ENCODE measurements around the gene ADCY3. TPM values are rescaled to one million over a fixed set of nuclear protein-coding genes. Genes with fewer than 3 reads are reported as not detected.

ADCY3 gene
- total and polyA plus RNA-seq, 3 donors from 2014 or later: 22.3 to 41.6 (median 27.9) TPM

DNA sequence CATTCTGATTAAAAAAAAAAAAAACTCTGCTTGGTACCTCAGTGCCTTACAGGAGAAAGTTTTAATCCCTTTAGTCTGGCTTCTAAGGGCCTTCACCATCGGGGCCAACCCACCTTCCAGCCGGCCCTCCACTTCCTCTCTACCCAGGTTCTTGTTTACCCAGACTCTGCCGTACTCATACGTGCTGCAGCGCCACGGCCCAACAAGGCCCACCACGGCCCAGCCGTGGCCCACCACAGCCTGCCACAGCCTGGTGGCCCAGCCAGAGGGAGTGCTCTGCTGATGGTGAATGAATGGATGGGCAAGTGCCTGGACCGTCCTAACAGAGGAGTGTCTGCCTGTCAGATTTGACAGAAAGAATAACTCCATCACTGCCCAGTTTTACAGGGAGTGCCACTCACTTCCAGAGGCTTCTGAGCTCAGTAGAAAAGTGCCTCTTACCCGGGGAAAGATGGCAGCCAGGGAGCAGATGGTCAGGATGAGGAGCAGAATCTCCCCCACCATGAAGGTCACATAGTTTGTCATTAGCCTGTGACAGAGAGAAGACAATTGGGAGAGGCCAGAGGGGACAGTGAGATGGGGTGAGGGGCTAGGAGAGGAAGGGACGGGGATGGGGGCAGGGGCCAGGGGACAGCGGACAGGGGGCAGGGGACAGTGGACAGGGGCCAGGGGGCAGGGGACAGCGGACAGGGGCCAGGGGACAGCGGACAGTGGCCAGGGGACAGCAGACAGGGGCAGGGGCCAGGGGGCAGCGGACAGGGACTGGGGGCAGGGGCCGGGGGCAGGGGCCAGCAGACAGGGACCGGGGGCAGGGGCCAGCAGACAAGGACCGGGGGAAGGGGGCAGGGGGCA, 88.6 kb downstream of the ADCY3 start:
- Histone ChIP-seq H3K4me1 (peaks cover 5% of the 10 kb centered on the region), H3K4me3 (no peak overlapping the region), H3K27me3 (no peaks in the 10 kb centered on the region), H3K36me3 (ENCODE audit: low read depth, missing control alignments) (no peaks in the 10 kb centered on the region), H3K27ac (no peak overlapping the region), H3K9me3 (no peaks in the 10 kb centered on the region)
- intact Hi-C loops (cut with DNase I; ENCODE audit: low total_unique reads): no loop called here
- WGBS, 2 donors: 83 to 85% methylated on average over 10 to 14 of the region's 18 CpGs
- DNase-seq: no peak
- TF ChIP-seq POLR2A (IDR thresholded peaks at IDR 0.05) (no peak), CTCF (IDR thresholded peaks at IDR 0.05) (no peak)

DNA sequence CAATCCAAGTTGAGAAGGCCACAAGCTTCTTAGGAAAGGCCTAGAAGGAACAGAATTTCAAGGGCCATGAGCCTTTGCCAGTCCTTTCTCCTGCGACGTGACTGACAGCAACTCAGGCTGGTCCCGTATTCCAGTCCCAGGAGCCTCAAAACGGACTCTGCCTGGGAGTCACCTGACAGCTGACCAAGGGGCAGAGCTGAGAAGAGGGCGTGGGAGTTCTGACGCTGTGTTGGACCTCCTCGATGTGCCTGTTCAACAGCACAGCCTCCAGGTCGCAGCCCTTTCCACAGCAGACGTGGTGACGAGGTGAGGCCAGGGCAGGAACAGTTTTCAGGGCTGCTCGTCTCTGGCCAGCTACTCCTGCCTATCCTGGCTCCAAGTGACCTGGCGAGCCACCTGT, 89.3 kb downstream of the ADCY3 start:
- no peaks in the 10 kb centered on the region for H3K27me3 ChIP-seq
- 86 to 90% methylated on average over 11 to 12 of the region's 12 CpGs for WGBS, 2 donors
- H3K36me3 ChIP-seq (ENCODE audit: low read depth, missing control alignments): no peaks in the 10 kb centered on the region
- no peak overlapping the region for H3K27ac ChIP-seq
- H3K9me3 ChIP-seq: no peaks in the 10 kb centered on the region
- no peak for TF ChIP-seq POLR2A (IDR thresholded peaks at IDR 0.05)
- no peak for TF ChIP-seq CTCF (IDR thresholded peaks at IDR 0.05)
- H3K4me1 ChIP-seq: peaks cover 5% of the 10 kb centered on the region
- intact Hi-C loops (cut with DNase I; ENCODE audit: low total_unique reads): no loop called here
- H3K4me3 ChIP-seq: no peak overlapping the region
- no peak for DNase-seq

DNA sequence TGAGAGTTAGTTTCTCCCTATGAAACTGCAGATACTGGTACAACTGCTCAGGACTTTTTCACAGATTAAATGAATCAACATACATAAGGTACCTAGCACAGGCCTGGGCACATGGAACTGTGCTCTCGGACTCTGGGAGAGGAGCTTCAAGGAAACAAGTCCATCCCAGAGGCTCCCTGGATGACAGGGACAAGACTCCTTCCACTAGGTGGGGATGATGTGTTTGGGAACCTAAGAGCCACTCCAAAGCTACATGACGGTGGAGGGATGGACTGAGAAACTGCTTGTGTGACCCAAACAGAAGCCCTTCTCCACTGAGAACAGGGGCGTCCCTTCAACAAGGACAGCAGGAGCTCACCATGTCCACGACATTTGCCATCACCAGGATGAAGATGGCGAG, 89.7 kb downstream of the ADCY3 start:
- intact Hi-C loops (cut with DNase I; ENCODE audit: low total_unique reads): no loop called here
- Histone ChIP-seq H3K4me3 (no peak overlapping the region), H3K27ac (no peak overlapping the region), H3K4me1 (peaks cover 5% of the 10 kb centered on the region), H3K9me3 (no peaks in the 10 kb centered on the region), H3K36me3 (ENCODE audit: low read depth, missing control alignments) (no peaks in the 10 kb centered on the region), H3K27me3 (no peaks in the 10 kb centered on the region)
- TF ChIP-seq CTCF (IDR thresholded peaks at IDR 0.05) (no peak), POLR2A (IDR thresholded peaks at IDR 0.05) (no peak)
- 86 to 93% methylated on average over 5 of the region's 5 CpGs for WGBS, 2 donors
- no peak for DNase-seq

DNA sequence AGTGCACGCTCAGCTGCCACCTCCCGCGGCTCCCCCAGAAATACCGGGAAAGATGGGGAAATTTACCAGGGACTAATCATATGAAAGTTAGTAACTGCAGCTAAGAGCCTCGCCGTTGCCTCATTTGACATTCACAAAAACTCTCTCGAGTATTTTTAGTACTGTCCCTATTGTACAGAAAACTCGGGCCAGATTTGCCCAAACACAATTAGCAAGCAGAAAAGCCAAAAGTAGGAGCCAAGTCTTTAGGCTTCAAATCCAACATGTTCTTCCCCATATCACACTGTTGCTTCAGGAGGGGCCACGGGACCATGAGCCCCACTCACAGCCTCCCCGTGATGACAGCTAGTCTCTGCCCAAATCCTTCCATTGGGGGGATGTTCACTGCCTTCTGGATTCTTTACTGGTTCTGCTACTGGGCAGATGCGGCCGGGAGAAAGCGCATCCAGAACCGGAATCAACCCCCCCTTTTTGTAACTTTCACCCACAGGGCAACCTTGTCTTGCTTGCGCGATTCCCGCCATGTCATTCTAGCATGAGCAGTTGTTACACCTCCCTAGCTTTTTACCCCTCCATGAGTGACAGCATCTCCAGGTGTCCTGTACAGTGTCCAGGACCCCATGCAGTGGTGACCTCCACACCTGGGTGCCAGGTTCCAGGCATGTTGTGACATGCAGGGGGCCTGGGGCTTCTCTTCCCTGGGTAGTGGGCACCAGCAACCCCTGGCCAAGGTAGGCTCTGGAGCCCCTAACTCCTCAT, 91.6 kb downstream of the ADCY3 start:
- WGBS, 2 donors: 67 to 73% methylated on average over 13 to 17 of the region's 17 CpGs
- Histone ChIP-seq H3K27me3 (no peaks in the 10 kb centered on the region), H3K4me3 (no peak overlapping the region), H3K9me3 (no peaks in the 10 kb centered on the region), H3K27ac (no peak overlapping the region), H3K4me1 (peaks cover 5% of the 10 kb centered on the region), H3K36me3 (ENCODE audit: low read depth, missing control alignments) (no peaks in the 10 kb centered on the region)
- no peak for TF ChIP-seq CTCF (IDR thresholded peaks at IDR 0.05)
- no peak for TF ChIP-seq POLR2A (IDR thresholded peaks at IDR 0.05)
- intact Hi-C loops (cut with DNase I; ENCODE audit: low total_unique reads): loop anchor here (5.0 kb wide), 1 partner anchor 416 kb away; no protein-coding TSS in a partner anchor
- peak; percentile 16 for DNase-seq
